IPS-18a (cell line): Measurements from ENCODE around the gene GAB2.
"Not testable (repeated sequence)": the region's sequence is repeated elsewhere in the genome, so short reads cannot be mapped to it uniquely, and the experiment has no call there.

Experiments
- H3K27ac ChIP-seq: one replicate; pipeline ENCODE4 v1.5.1; 2013; ENCODE audit warnings: low read length
- H3K27me3 ChIP-seq: one replicate; pipeline ENCODE4 v1.6.1; 2013; ENCODE audit warnings: mild to moderate bottlenecking, low read length; ENCODE audit not compliant: control insufficient read depth, insufficient read depth
- H3K36me3 ChIP-seq: one replicate; pipeline ENCODE4 v1.6.1; 2013; ENCODE audit warnings: low read depth, low read length; ENCODE audit not compliant: control insufficient read depth
- H3K4me1 ChIP-seq: one replicate; pipeline ENCODE4 v1.6.1; 2013; ENCODE audit warnings: low read depth, low read length; ENCODE audit not compliant: control insufficient read depth
- H3K4me3 ChIP-seq: one replicate; pipeline ENCODE4 v1.5.1; 2013; ENCODE audit warnings: low read length
- H3K9ac ChIP-seq: one replicate; pipeline ENCODE4 v1.6.1; 2013; ENCODE audit warnings: mild to moderate bottlenecking, low read length, moderate library complexity
- H3K9me3 ChIP-seq: one replicate; pipeline ENCODE4 v1.6.1; 2013; ENCODE audit warnings: low read depth, low read length; ENCODE audit not compliant: control insufficient read depth

The GAB2 gene

DNA sequence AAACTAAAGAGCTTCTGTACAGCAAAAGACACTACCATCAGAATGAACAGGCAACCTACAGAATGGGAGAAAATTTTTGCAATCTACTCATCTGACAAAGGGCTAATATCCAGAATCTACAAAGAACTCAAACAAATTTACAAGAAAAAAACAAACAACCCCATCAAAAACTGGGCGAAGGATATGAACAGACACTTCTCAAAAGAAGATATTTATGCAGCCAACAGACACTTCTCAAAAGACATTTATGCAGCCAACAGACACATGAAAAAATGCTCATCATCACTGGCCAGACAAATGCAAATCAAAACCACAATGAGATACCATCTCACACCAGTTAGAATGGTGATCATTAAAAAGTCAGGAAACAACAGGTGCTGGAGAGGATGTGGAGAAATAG lies 60.2 kb downstream of the GAB2 start:
- not testable (repeated sequence) for H3K27ac ChIP-seq, H3K9ac ChIP-seq, H3K4me1 ChIP-seq, H3K4me3 ChIP-seq, H3K9me3 ChIP-seq, H3K27me3 ChIP-seq, H3K36me3 ChIP-seq

DNA sequence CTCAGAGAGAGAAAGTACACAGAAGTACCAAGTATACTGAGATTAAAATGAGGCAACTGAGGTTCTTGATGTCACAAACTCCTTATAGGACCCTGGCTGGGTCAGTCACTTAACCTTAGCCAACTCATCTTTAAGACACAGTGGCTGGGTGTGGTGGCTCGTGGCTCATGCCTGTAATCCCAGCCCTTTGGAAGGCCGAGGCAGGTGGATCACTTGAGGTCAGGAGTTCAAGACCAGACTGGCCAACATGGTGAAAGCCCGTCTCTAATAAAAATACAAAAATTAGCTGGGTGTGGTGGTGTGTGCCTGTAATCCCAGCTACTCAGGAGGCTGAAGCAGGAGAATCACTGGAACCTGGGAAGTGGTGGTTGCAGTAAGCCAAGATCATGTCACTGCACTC lies 61.9 kb downstream of the GAB2 start:
- H3K4me3 ChIP-seq: not testable (repeated sequence)

DNA sequence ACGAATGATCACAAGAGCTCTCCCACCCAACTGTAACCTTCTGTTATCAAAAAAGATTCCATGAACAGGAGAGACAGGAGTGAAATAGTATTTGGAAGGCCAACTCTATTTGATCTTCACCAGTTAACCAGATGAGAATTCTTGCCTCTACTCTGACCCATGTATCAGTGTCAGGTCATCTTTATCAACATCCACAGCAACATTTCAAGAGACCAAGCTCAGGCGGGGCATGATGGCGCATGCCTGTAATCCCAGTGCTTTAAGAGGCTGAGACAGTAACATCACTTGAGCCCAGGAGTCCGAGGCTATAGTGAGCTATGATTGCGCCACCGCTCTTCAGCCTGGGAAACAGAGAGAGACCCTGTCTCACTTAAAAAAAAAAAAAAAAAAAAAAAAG lies 62.3 kb downstream of the GAB2 start:
- Histone ChIP-seq H3K27ac (no peak overlapping the region), H3K4me3 (no peak overlapping the region), H3K36me3 (no peaks in the 10 kb centered on the region), H3K9ac (no peak overlapping the region), H3K9me3 (no peaks in the 10 kb centered on the region), H3K4me1 (peaks cover 12% of the 10 kb centered on the region), H3K27me3 (no peaks in the 10 kb centered on the region)

More for the DNA sequence above, 61.9 kb downstream of the GAB2 start:
- H3K36me3 ChIP-seq, H3K27me3 ChIP-seq, H3K9me3 ChIP-seq, H3K4me1 ChIP-seq, H3K27ac ChIP-seq, H3K9ac ChIP-seq: not testable (repeated sequence)

DNA sequence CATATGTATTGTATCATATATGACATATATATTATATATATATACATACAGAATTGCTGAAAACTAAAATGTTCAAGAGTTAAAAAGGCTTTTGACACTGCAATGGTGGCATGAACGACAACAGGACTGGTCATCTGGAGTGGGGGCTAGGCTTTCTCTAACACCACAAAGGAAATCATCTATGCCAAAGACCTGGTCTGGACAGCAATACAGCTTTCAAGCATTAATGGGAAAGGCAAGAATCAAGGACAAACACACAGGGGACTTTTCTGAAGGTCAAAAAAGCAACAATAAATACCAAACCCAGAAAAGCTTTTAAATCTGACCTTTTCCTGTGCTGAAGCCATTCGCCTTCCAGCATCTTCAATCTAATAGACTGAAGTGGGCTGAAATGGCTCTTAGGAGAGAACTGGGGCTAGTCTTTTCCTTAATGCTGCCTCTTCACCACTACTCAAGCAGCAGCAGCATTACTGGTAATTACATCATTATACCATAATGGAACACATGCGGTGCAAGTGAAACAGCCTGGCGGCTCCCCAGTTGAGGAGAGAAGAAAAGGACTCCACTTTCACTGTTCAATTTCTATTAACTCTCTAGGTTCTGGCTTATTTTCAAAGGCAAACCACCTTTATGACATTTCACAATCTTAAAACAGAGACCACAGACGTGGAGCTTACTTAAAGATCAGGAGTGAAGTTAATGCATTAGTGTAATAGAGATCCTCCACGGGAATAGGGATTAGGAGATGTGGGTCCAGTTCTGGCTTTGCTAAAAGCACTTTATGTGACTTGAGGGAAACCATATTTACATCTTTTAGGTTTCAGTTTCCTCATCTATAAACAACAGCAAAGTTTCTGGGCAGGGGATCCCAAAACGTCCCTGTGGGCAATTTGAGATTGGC lies 63.0 kb downstream of the GAB2 start:
- Histone ChIP-seq H3K27me3 (no peaks in the 10 kb centered on the region), H3K4me1 (peaks cover 18% of the 10 kb centered on the region), H3K9ac (no peak overlapping the region), H3K27ac (no peak overlapping the region), H3K4me3 (no peak overlapping the region), H3K36me3 (no peaks in the 10 kb centered on the region), H3K9me3 (no peaks in the 10 kb centered on the region)

DNA sequence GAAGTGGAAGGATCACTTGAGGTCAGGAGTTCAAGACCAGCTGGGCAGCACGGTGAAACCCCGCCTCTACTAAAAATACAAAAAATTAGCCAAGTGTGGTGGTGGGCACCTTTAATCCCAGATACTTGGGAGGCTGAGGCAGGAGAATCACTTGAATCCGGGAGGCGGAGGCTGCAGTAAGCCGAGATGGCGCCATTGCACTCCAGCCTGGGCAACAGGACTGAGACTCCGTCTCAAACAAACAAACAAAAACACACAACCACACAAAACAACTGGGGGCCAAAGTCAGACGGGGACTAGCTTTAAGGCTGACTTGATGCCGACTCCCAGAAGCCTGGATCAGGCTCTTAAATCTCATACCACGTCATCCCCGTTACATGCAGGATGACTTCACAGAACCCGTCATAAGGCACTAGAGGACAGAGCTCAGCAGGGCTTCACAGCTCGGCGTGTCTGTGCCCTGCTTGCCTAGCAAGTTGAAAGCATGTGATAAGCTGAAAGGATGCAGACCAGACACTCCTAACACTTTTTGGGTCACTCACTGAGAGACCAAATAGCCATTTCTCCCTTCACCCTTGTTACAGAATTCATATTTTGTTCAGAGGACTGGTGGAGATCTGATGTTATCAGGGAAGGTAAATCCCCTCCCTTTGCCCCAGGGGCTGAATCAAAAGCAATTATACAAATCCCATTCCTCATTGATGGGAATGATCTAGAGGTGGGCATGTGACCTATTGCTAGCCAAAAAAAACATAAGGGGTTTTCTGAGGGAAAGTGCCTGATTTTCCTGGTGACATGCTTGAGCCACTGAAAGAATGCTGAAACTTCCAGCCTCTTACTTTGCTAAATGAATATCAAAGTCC lies 65.4 kb downstream of the GAB2 start:
- H3K9ac ChIP-seq: no peak overlapping the region
- no peak overlapping the region for H3K27ac ChIP-seq
- no peaks in the 10 kb centered on the region for H3K36me3 ChIP-seq

DNA sequence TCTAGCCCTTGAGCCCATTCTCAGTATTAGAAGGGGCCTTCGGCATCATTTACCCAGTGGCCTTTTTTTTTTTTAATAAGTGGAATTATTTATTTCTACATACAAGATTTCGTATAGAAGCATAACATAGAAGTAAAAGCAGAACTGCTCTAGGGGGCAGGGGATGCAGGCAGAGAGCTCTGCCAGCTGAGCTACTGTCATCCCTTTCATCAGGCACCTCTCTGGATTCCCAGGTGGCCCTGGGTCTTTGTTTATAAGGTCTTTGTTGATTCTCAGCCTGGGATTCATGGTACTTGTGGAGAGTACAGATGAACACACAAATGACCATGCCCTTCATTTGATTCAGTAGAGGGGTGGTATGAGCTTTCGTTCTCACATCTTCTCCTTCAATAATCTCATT lies 66.4 kb downstream of the GAB2 start:
- Histone ChIP-seq H3K27ac (no peak overlapping the region), H3K4me1 (peaks cover 20% of the 10 kb centered on the region), H3K4me3 (no peak overlapping the region), H3K36me3 (no peaks in the 10 kb centered on the region), H3K27me3 (no peaks in the 10 kb centered on the region), H3K9me3 (no peaks in the 10 kb centered on the region), H3K9ac (no peak overlapping the region)

More for the DNA sequence above, 65.4 kb downstream of the GAB2 start:
- peaks cover 20% of the 10 kb centered on the region for H3K4me1 ChIP-seq
- no peak overlapping the region for H3K4me3 ChIP-seq
- no peaks in the 10 kb centered on the region for H3K9me3 ChIP-seq
- H3K27me3 ChIP-seq: no peaks in the 10 kb centered on the region

DNA sequence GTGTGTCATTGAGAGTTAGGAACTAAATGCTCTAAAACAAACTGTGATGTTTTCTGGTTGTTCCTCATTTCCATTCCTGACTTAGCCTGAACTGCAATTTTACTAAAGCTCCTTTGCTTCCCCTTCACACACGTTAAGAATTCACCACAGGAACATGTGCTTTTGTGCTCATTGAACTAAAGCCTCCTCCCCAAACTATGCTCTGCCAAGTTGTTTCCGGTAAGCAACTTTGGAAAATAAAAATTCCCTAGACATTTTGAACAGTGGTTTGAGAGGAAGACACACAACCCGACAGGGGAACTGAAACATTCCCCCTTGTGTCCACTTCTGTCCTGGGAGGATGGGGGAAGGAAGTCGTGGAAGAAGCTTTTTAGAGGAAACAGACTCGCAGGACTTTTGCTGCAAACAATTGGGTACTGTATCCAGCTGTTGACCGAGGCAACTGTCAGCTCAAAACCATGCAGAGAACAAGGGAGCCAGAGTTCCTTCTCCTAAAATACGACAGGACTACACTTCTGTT lies 66.9 kb downstream of the GAB2 start:
- peak overlapping the region; percentile 9 for H3K27ac ChIP-seq
- H3K9me3 ChIP-seq: no peaks in the 10 kb centered on the region
- H3K4me3 ChIP-seq: no peak overlapping the region
- H3K9ac ChIP-seq: no peak overlapping the region
- H3K4me1 ChIP-seq: peaks cover 20% of the 10 kb centered on the region
- H3K36me3 ChIP-seq: no peaks in the 10 kb centered on the region
- H3K27me3 ChIP-seq: no peaks in the 10 kb centered on the region

DNA sequence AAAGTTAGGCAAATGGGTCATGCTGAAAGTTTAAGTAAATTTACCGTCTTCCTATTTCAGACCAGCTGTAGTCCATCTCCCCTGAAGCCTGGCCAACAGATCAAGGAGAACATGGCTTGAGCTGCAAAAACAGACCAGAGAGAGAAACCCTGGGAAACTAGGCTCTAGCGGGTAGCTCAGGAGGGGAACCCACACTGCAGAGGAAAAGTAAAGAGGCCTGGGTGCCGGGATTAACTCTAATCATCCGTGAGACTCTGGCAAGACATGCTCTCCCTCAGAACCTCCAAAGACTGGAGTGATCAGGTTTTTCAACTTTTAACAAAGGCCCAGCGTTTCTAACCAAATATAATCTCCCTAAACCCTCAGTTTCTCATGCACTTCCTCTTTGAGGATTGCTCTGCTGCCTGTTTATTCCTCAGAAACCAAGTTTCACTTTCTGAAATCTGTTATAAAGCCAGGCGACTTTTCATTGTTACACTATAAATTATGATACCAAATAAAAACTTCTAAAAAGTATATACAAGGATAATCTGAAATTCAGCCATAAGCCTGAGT lies 67.5 kb downstream of the GAB2 start:
- Histone ChIP-seq H3K27me3 (no peaks in the 10 kb centered on the region), H3K9ac (no peak overlapping the region), H3K4me3 (no peak overlapping the region), H3K36me3 (no peaks in the 10 kb centered on the region), H3K9me3 (no peaks in the 10 kb centered on the region), H3K4me1 (peaks cover 20% of the 10 kb centered on the region), H3K27ac (peak overlapping the region; percentile 9)

DNA sequence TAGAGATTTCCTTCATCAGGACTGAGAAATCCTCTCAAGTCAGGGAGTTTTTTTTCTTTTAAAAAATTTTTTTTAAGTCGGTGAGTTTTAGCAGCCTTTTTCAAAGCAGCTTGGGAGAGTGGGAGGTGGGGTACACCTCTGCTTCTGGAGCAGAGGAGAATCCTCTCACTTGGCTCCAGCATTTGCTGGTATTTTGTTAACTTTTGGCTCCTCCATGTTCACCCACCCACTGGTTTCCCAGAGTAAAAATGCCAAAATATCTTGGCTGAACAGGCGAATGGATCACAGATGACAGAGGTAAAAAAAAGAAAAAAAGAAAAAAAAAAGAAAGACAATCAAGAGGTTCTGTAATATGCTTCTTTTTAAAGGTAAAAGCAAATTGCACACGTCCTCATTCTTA lies 68.0 kb downstream of the GAB2 start:
- H3K9ac ChIP-seq: no peak overlapping the region
- H3K27me3 ChIP-seq: no peaks in the 10 kb centered on the region
- no peaks in the 10 kb centered on the region for H3K36me3 ChIP-seq
- no peak overlapping the region for H3K4me3 ChIP-seq
- H3K27ac ChIP-seq: no peak overlapping the region
- H3K9me3 ChIP-seq: no peaks in the 10 kb centered on the region
- H3K4me1 ChIP-seq: peaks cover 20% of the 10 kb centered on the region

DNA sequence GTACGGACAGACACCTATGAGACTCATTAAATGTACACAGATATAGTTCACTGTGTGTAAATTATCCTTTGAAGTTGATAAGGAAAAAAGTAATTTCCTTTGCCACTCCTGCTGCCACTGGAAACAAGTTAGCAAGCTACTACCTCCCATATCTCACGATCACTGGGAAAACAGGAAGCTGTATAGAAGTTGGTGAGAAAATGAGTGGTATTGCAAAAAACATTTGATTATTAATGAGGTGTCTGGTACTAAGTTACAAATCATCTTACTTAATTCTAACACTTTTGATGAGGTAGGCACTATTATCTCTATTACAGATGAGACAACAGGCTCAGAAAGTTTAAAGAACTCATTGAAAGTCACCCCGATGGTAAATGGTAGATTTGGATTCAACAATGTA lies 68.5 kb downstream of the GAB2 start:
- H3K9me3 ChIP-seq: no peaks in the 10 kb centered on the region
- H3K27me3 ChIP-seq: no peaks in the 10 kb centered on the region
- H3K36me3 ChIP-seq: no peaks in the 10 kb centered on the region
- H3K9ac ChIP-seq: no peak overlapping the region
- no peak overlapping the region for H3K27ac ChIP-seq
- peaks cover 20% of the 10 kb centered on the region for H3K4me1 ChIP-seq
- no peak overlapping the region for H3K4me3 ChIP-seq

DNA sequence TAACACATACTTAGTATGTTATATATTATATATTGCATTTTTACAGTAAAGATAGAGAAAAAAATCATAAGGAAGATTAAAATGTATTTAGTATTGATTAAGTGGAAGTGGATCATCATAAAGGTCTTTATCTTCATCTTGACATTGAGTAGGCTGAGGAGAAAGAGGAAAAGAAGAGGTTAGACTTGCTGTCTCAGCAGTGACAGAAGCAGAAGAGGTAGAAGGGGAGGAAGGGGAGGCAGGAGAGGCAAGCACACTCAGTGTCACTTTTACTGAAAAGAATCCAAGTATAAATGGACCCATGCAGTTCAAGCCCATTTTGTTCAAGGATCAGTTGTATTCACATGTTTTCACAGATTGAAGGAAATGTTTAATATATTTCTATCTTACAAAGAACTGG lies 69.7 kb downstream of the GAB2 start:
- Histone ChIP-seq H3K4me1 (peaks cover 20% of the 10 kb centered on the region), H3K9me3 (no peaks in the 10 kb centered on the region), H3K27ac (no peak overlapping the region), H3K36me3 (no peaks in the 10 kb centered on the region), H3K9ac (no peak overlapping the region), H3K27me3 (no peaks in the 10 kb centered on the region), H3K4me3 (no peak overlapping the region)
